Measurements from ENCODE around the gene KAT8. TPM values are rescaled to one million over a fixed set of nuclear protein-coding genes. Genes with fewer than 3 reads are reported as not detected.

KAT8 gene
- total and polyA plus RNA-seq, 2 of the 13 experiments (the other 11 are each of a cell fraction or from before 2014, with no cell fraction given) = 79.0 to 84.2 TPM

DNA sequence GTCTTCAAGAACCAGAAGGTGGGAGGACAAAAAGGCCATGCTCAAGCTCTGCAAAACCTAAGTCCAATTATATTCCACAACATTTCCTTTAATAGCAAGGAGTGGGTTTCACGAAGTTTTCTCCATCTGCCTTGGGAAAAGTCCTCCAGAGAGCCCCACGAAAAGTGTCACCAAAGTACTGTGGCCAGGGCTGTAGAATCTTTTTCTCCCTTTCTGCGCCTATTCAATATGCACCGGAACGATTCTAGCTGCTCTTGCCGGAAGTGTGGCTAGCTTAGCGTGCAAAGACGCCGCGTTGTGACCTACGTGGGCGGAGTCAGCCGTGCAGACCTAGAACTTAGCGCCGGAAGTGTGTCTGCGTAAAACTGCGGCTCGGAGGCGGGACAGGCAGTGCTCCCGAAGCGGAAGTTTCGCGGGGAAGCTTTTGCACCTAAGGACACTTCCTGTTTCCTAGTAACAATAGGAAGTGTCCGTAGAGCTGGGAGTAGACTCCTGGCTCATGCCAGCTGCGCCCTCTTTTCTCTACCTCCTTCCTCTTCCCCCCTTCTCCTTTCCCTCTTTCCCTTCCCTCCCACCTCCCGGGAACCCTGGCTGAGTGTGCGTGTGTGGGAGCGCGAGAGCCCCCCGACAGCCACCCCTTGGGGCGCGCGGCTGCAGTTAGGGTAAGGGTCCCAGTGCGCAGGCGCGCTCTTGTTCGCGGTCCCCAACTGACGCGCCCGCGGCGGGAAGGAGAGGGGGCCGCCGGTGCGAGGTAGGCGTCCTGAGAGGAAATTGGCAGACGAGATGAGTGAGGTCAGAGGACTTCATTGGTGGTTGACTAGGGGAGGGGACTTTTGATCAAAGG lies 43.3 kb upstream of the KAT8 start, which contains the start of the genes ZNF646 and ZNF668 (continued):
- TF ChIP-seq ZBTB8A (CRISPR knock-in tag; IDR thresholded peaks at IDR 0.05; ENCODE audit: borderline replicate concordance, low read depth) (no peak), ZFP91 (CRISPR knock-in tag; IDR thresholded peaks at IDR 0.05; ENCODE audit: borderline replicate concordance) (peak; percentile 86), SRSF1 (optimal IDR thresholded peaks at IDR 0.05; ENCODE audit: low read depth, low read length) (no peak), ARID3A (IDR thresholded peaks at IDR 0.05; ENCODE audit: low read depth, low read length) (no peak; the same call in 1 of the 2 replicates), ZNF382 (CRISPR knock-in tag; IDR thresholded peaks at IDR 0.05; ENCODE audit: borderline replicate concordance) (no peak), FOXP1 (IDR thresholded peaks at IDR 0.05) (peak; percentile 49; the same call in 1 of the 2 replicates), FOXP1 (CRISPR knock-in tag; IDR thresholded peaks at IDR 0.05) (no peak), NCOR1 (IDR thresholded peaks at IDR 0.05; ENCODE audit: borderline replicate concordance, low read length) (peak; percentile 59; the same call in 1 of the 2 replicates), ZKSCAN5 (CRISPR knock-in tag; IDR thresholded peaks at IDR 0.05) (no peak), GMEB1 (CRISPR knock-in tag; IDR thresholded peaks at IDR 0.05; ENCODE audit: borderline replicate concordance) (peak; percentile 99), SMAD3 (CRISPR knock-in tag; IDR thresholded peaks at IDR 0.05) (peak; percentile 71), ZNF205 (CRISPR knock-in tag; IDR thresholded peaks at IDR 0.05) (peak; percentile 94), JUN (CRISPR knock-in tag; IDR thresholded peaks at IDR 0.05) (no peak), ZNF337 (CRISPR knock-in tag; IDR thresholded peaks at IDR 0.05; ENCODE audit: borderline replicate concordance, low read depth) (peak; percentile 51; the same call in 1 of the 2 replicates), ZSCAN21 (CRISPR knock-in tag; IDR thresholded peaks at IDR 0.05; ENCODE audit: borderline replicate concordance) (peak; percentile 51; the same call in 1 of the 2 replicates), ZNF230 (CRISPR knock-in tag; IDR thresholded peaks at IDR 0.05) (peak; percentile 89), MAF1 (CRISPR knock-in tag; IDR thresholded peaks at IDR 0.05; ENCODE audit: borderline replicate concordance) (peak; percentile 83; the same call in 1 of the 2 replicates), ZNF383 (CRISPR knock-in tag; IDR thresholded peaks at IDR 0.05; ENCODE audit: borderline replicate concordance) (peak; percentile 92)
- TF ChIP-seq, protein P1, sequence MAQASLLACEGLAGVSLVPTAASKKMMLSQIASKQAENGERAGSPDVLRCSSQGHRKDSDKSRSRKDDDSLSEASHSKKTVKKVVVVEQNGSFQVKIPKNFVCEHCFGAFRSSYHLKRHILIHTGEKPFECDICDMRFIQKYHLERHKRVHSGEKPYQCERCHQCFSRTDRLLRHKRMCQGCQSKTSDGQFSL (CRISPR knock-in tag; IDR thresholded peaks at IDR 0.05) = peak; percentile 49; the same call in 1 of the 2 replicates
- TF ChIP-seq, protein P2, sequence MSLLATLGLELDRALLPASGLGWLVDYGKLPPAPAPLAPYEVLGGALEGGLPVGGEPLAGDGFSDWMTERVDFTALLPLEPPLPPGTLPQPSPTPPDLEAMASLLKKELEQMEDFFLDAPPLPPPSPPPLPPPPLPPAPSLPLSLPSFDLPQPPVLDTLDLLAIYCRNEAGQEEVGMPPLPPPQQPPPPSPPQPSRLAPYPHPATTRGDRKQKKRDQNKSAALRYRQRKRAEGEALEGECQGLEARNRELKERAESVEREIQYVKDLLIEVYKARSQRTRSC (CRISPR knock-in tag; IDR thresholded peaks at IDR 0.05; ENCODE audit: low read depth) = no peak
- TF ChIP-seq, protein P3, sequence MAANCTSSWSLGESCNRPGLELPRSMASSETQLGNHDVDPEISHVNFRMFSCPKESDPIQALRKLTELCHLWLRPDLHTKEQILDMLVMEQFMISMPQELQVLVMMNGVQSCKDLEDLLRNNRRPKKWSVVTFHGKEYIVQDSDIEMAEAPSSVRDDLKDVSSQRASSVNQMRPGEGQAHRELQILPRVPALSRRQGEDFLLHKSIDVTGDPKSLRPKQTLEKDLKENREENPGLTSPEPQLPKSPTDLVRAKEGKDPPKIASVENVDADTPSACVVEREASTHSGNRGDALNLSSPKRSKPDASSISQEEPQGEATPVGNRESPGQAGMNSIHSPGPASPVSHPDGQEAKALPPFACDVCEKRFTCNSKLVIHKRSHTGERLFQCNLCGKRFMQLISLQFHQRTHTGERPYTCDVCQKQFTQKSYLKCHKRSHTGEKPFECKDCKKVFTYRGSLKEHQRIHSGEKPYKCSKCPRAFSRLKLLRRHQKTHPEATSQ (CRISPR knock-in tag; IDR thresholded peaks at IDR 0.05; ENCODE audit: borderline replicate concordance) = peak; percentile 85; the same call in 1 of the 2 replicates

All from HepG2 (cell line).